ENCODE results near the gene CALHM1.

Gene CALHM1

GRCh38 chr10:103456074-103456660 lies 2.5 kb downstream of the CALHM1 start:
- Histone ChIP-seq H3K9me3 (ENCODE audit: control insufficient read depth, insufficient read depth, low read length) (no peaks in the 10 kb centered on the region), H3K27ac (ENCODE audit: low read length) (no peak overlapping the region), H3K4me3 (ENCODE audit: low read length) (no peak overlapping the region), H3K4me1 (ENCODE audit: control insufficient read depth, insufficient read depth, low read length) (peaks cover 3% of the 10 kb centered on the region; the same call in 1 of the 2 replicates), H3K27me3 (ENCODE audit: control insufficient read depth, insufficient read depth, low read length) (no peaks in the 10 kb centered on the region), H3K36me3 (ENCODE audit: control insufficient read depth, insufficient read depth, low read length) (no peaks in the 10 kb centered on the region)
- DNase-seq (ENCODE audit: low read depth, low spot score): no peak
- no CpG with 5 or more reads among the region's 9 CpGs for WGBS (ENCODE audit: insufficient coverage, insufficient read length)

GRCh38 chr10:103455235-103455634 lies 3.5 kb downstream of the CALHM1 start:
- H3K4me1 ChIP-seq (ENCODE audit: control insufficient read depth, insufficient read depth, low read length): peaks cover 3% of the 10 kb centered on the region; the same call in 1 of the 2 replicates
- no CpG with 5 or more reads among the region's 25 CpGs for WGBS (ENCODE audit: insufficient coverage, insufficient read length)

GRCh38 chr10:103454026-103454425 lies 4.7 kb downstream of the CALHM1 start:
- H3K4me3 ChIP-seq (ENCODE audit: low read length): no peak overlapping the region
- no peaks in the 10 kb centered on the region for H3K9me3 ChIP-seq (ENCODE audit: control insufficient read depth, insufficient read depth, low read length)
- 0 out of 2 replicates have a peak, but pooled peaks cover 2% of the 10 kb centered on the region for H3K36me3 ChIP-seq (ENCODE audit: control insufficient read depth, insufficient read depth, low read length)
- no CpG with 5 or more reads among the region's 4 CpGs for WGBS (ENCODE audit: insufficient coverage, insufficient read length)
- DNase-seq (ENCODE audit: low read depth, low spot score): no peak
- H3K27ac ChIP-seq (ENCODE audit: low read length): no peak overlapping the region
- peaks cover 2% of the 10 kb centered on the region; the same call in 1 of the 2 replicates for H3K4me1 ChIP-seq (ENCODE audit: control insufficient read depth, insufficient read depth, low read length)
- H3K27me3 ChIP-seq (ENCODE audit: control insufficient read depth, insufficient read depth, low read length): no peaks in the 10 kb centered on the region

More at GRCh38 chr10:103455235-103455634, 3.5 kb downstream of the CALHM1 start:
- Histone ChIP-seq H3K27me3 (ENCODE audit: control insufficient read depth, insufficient read depth, low read length) (no peaks in the 10 kb centered on the region), H3K36me3 (ENCODE audit: control insufficient read depth, insufficient read depth, low read length) (no peaks in the 10 kb centered on the region), H3K4me3 (ENCODE audit: low read length) (no peak overlapping the region), H3K27ac (ENCODE audit: low read length) (no peak overlapping the region), H3K9me3 (ENCODE audit: control insufficient read depth, insufficient read depth, low read length) (no peaks in the 10 kb centered on the region)
- no peak for DNase-seq (ENCODE audit: low read depth, low spot score)

GRCh38 chr10:103452506-103453230 lies 6.0 kb downstream of the CALHM1 start:
- H3K27me3 ChIP-seq (ENCODE audit: control insufficient read depth, insufficient read depth, low read length): no peaks in the 10 kb centered on the region
- H3K9me3 ChIP-seq (ENCODE audit: control insufficient read depth, insufficient read depth, low read length): no peaks in the 10 kb centered on the region
- DNase-seq (ENCODE audit: low read depth, low spot score): no peak
- H3K4me1 ChIP-seq (ENCODE audit: control insufficient read depth, insufficient read depth, low read length): 0 out of 2 replicates have a peak, but pooled peaks cover 2% of the 10 kb centered on the region
- peak overlapping the region; percentile 32; the same call in 1 of the 2 replicates for H3K4me3 ChIP-seq (ENCODE audit: low read length)
- H3K27ac ChIP-seq (ENCODE audit: low read length): no peak overlapping the region
- H3K36me3 ChIP-seq (ENCODE audit: control insufficient read depth, insufficient read depth, low read length): peaks cover 3% of the 10 kb centered on the region; the same call in 1 of the 2 replicates
- no CpG with 5 or more reads among the region's 27 CpGs for WGBS (ENCODE audit: insufficient coverage, insufficient read length)

- DNase-seq (ENCODE audit: low read depth, low spot score): no peak
Measured at GRCh38 chr10:103451831-103452505, 6.7 kb downstream of the CALHM1 start, which contains the start of gene CALHM2. Gene CALHM2 (minus strand): TSS chr10:103452370. CDS start chr10:103449941, 2,429 bp downstream.

GRCh38 chr10:103451091-103451813 lies 7.4 kb downstream of the CALHM1 start:
- peaks cover 11% of the 10 kb centered on the region; the same call in 1 of the 2 replicates for H3K36me3 ChIP-seq (ENCODE audit: control insufficient read depth, insufficient read depth, low read length)
- no CpG with 5 or more reads among the region's 14 CpGs for WGBS (ENCODE audit: insufficient coverage, insufficient read length)
- H3K27me3 ChIP-seq (ENCODE audit: control insufficient read depth, insufficient read depth, low read length): no peaks in the 10 kb centered on the region
- no peak overlapping the region for H3K4me3 ChIP-seq (ENCODE audit: low read length)
- no peak overlapping the region for H3K27ac ChIP-seq (ENCODE audit: low read length)
- H3K9me3 ChIP-seq (ENCODE audit: control insufficient read depth, insufficient read depth, low read length): no peaks in the 10 kb centered on the region
- DNase-seq (ENCODE audit: low read depth, low spot score): no peak
- 0 out of 2 replicates have a peak, but pooled peaks cover 2% of the 10 kb centered on the region for H3K4me1 ChIP-seq (ENCODE audit: control insufficient read depth, insufficient read depth, low read length)

More at GRCh38 chr10:103451831-103452505, 6.7 kb downstream of the CALHM1 start, which contains the start of gene CALHM2:
- no peaks in the 10 kb centered on the region for H3K27me3 ChIP-seq (ENCODE audit: control insufficient read depth, insufficient read depth, low read length)
- peaks cover 10% of the 10 kb centered on the region; the same call in 1 of the 2 replicates for H3K36me3 ChIP-seq (ENCODE audit: control insufficient read depth, insufficient read depth, low read length)
- no peaks in the 10 kb centered on the region for H3K9me3 ChIP-seq (ENCODE audit: control insufficient read depth, insufficient read depth, low read length)
- WGBS (ENCODE audit: insufficient coverage, insufficient read length): no CpG with 5 or more reads among the region's 32 CpGs
- no peak within 1 kb of the TSS for H3K27ac ChIP-seq (ENCODE audit: low read length)
- 0 out of 2 replicates have a peak, but pooled peaks cover 2% of the 10 kb centered on the region for H3K4me1 ChIP-seq (ENCODE audit: control insufficient read depth, insufficient read depth, low read length)
- peak within 1 kb of the TSS; percentile 32; the same call in 1 of the 2 replicates for H3K4me3 ChIP-seq (ENCODE audit: low read length)

- Histone ChIP-seq H3K4me1 (ENCODE audit: control insufficient read depth, insufficient read depth, low read length) (0 out of 2 replicates have a peak, but pooled peaks cover 2% of the 10 kb centered on the region), H3K36me3 (ENCODE audit: control insufficient read depth, insufficient read depth, low read length) (peaks cover 18% of the 10 kb centered on the region), H3K4me3 (ENCODE audit: low read length) (no peak overlapping the region), H3K27ac (ENCODE audit: low read length) (no peak overlapping the region), H3K9me3 (ENCODE audit: control insufficient read depth, insufficient read depth, low read length) (no peaks in the 10 kb centered on the region), H3K27me3 (ENCODE audit: control insufficient read depth, insufficient read depth, low read length) (no peaks in the 10 kb centered on the region)
- WGBS (ENCODE audit: insufficient coverage, insufficient read length): no CpG with 5 or more reads among the region's 12 CpGs
- DNase-seq (ENCODE audit: low read depth, low spot score): no peak
Measured at GRCh38 chr10:103450201-103450695, 8.5 kb downstream of the CALHM1 start.

GRCh38 chr10:103449208-103450144 lies 9.2 kb downstream of the CALHM1 start:
- H3K36me3 ChIP-seq (ENCODE audit: control insufficient read depth, insufficient read depth, low read length): peaks cover 22% of the 10 kb centered on the region
- no CpG with 5 or more reads among the region's 34 CpGs for WGBS (ENCODE audit: insufficient coverage, insufficient read length)
- H3K4me3 ChIP-seq (ENCODE audit: low read length): no peak overlapping the region
- no peak for DNase-seq (ENCODE audit: low read depth, low spot score)
- H3K27ac ChIP-seq (ENCODE audit: low read length): no peak overlapping the region
- 0 out of 2 replicates have a peak, but pooled peaks cover 2% of the 10 kb centered on the region for H3K4me1 ChIP-seq (ENCODE audit: control insufficient read depth, insufficient read depth, low read length)
- H3K27me3 ChIP-seq (ENCODE audit: control insufficient read depth, insufficient read depth, low read length): no peaks in the 10 kb centered on the region
- H3K9me3 ChIP-seq (ENCODE audit: control insufficient read depth, insufficient read depth, low read length): no peaks in the 10 kb centered on the region

- peaks cover 28% of the 10 kb centered on the region for H3K36me3 ChIP-seq (ENCODE audit: control insufficient read depth, insufficient read depth, low read length)
- no peak overlapping the region for H3K4me3 ChIP-seq (ENCODE audit: low read length)
Measured at GRCh38 chr10:103448746-103449145, 10.0 kb downstream of the CALHM1 start.

More at GRCh38 chr10:103448746-103449145, 10.0 kb downstream of the CALHM1 start:
- WGBS (ENCODE audit: insufficient coverage, insufficient read length): no CpG with 5 or more reads among the region's 1 CpG
- no peaks in the 10 kb centered on the region for H3K9me3 ChIP-seq (ENCODE audit: control insufficient read depth, insufficient read depth, low read length)
- H3K27ac ChIP-seq (ENCODE audit: low read length): no peak overlapping the region
- DNase-seq (ENCODE audit: low read depth, low spot score): no peak
- 0 out of 2 replicates have a peak, but pooled peaks cover 2% of the 10 kb centered on the region for H3K4me1 ChIP-seq (ENCODE audit: control insufficient read depth, insufficient read depth, low read length)
- H3K27me3 ChIP-seq (ENCODE audit: control insufficient read depth, insufficient read depth, low read length): no peaks in the 10 kb centered on the region
